Ishikawa (cell line): ENCODE data around the gene NOS1.

Experiments
- CEBPB ChIP-seq: IDR thresholded peaks from 2 replicates; pipeline ENCODE4 v1.6.1; 2012
- CREB1 ChIP-seq: IDR thresholded peaks from 2 replicates; pipeline ENCODE4 v1.6.1; 2012; ENCODE audit warnings: low read depth
- EGR1 ChIP-seq: IDR thresholded peaks from 2 replicates; pipeline ENCODE4 v1.6.1; 2012
- EP300 ChIP-seq: IDR thresholded peaks from 2 replicates; pipeline ENCODE4 v1.6.1; 2012; ENCODE audit warnings: borderline replicate concordance
- FOXM1 ChIP-seq: IDR thresholded peaks from 2 replicates; pipeline ENCODE4 v1.6.1; 2012; ENCODE audit warnings: low read depth, borderline replicate concordance
- MAX ChIP-seq: IDR thresholded peaks from 2 replicates; pipeline ENCODE4 v1.6.1; 2012
- NFIC ChIP-seq: IDR thresholded peaks from 2 replicates; pipeline ENCODE4 v1.6.1; 2012
- RAD21 ChIP-seq: IDR thresholded peaks from 2 replicates; pipeline ENCODE4 v1.6.1; 2012; ENCODE audit warnings: low read depth
- REST ChIP-seq: IDR thresholded peaks from 2 replicates; pipeline ENCODE4 v1.6.1; 2012; ENCODE audit warnings: low read depth, mild to moderate bottlenecking
- TAF1 ChIP-seq: IDR thresholded peaks from 2 replicates; pipeline ENCODE4 v1.6.1; 2012; ENCODE audit warnings: low read depth, mild to moderate bottlenecking
- TCF12 ChIP-seq: IDR thresholded peaks from 2 replicates; pipeline ENCODE4 v1.6.1; 2012; ENCODE audit warnings: low read depth
- TEAD4 ChIP-seq: IDR thresholded peaks from 2 replicates; pipeline ENCODE4 v1.6.1; 2012
- USF1 ChIP-seq: IDR thresholded peaks from 2 replicates; pipeline ENCODE4 v1.6.1; 2012
- YY1 ChIP-seq: IDR thresholded peaks from 2 replicates; pipeline ENCODE4 v1.6.1; 2012; ENCODE audit warnings: low read depth
- ZBTB7A ChIP-seq: IDR thresholded peaks from 2 replicates; pipeline ENCODE4 v1.6.1; 2012; ENCODE audit warnings: low read depth

NOS1 gene

GRCh38 chr12:117359029-117359845, 2.2 kb downstream of the NOS1 start:
- no peak for TF ChIP-seq FOXM1
- TF ChIP-seq YY1 = no peak
- TF ChIP-seq USF1 = no peak
- no peak for TF ChIP-seq EP300
- no peak for TF ChIP-seq MAX
- no peak for TF ChIP-seq TAF1
- no peak for TF ChIP-seq ZBTB7A
- no peak for TF ChIP-seq REST
- no peak for TF ChIP-seq NFIC
- no peak for TF ChIP-seq CEBPB

GRCh38 chr12:117356048-117356447, 5.4 kb downstream of the NOS1 start:
- TF ChIP-seq CREB1 = no peak
- no peak for TF ChIP-seq TEAD4
- TF ChIP-seq TCF12 = no peak
- no peak for TF ChIP-seq NFIC
- TF ChIP-seq REST = no peak
- TF ChIP-seq EGR1 = no peak
- no peak for TF ChIP-seq RAD21
- TF ChIP-seq CEBPB = no peak
- TF ChIP-seq MAX = no peak
- no peak for TF ChIP-seq EP300
- no peak for TF ChIP-seq USF1
- TF ChIP-seq YY1 = no peak
- TF ChIP-seq FOXM1 = no peak
- no peak for TF ChIP-seq ZBTB7A

GRCh38 chr12:117352883-117353282, 8.5 kb downstream of the NOS1 start:
- TF ChIP-seq FOXM1 = no peak
- TF ChIP-seq RAD21 = no peak
- TF ChIP-seq USF1 = no peak
- TF ChIP-seq CREB1 = no peak
- TF ChIP-seq TCF12 = no peak
- no peak for TF ChIP-seq REST
- TF ChIP-seq NFIC = no peak
- TF ChIP-seq TAF1 = no peak
- TF ChIP-seq CEBPB = no peak
- no peak for TF ChIP-seq YY1
- TF ChIP-seq MAX = no peak
- no peak for TF ChIP-seq EGR1
- no peak for TF ChIP-seq EP300
- TF ChIP-seq TEAD4 = no peak
- TF ChIP-seq ZBTB7A = no peak

GRCh38 chr12:117352206-117352605, 9.2 kb downstream of the NOS1 start:
- no peak for TF ChIP-seq EGR1
- TF ChIP-seq CEBPB = no peak
- no peak for TF ChIP-seq NFIC
- TF ChIP-seq TEAD4 = no peak
- no peak for TF ChIP-seq MAX
- TF ChIP-seq RAD21 = no peak
- no peak for TF ChIP-seq USF1
- no peak for TF ChIP-seq CREB1
- no peak for TF ChIP-seq FOXM1
- TF ChIP-seq EP300 = no peak
- no peak for TF ChIP-seq TAF1
- TF ChIP-seq YY1 = no peak
- TF ChIP-seq REST = no peak
- no peak for TF ChIP-seq ZBTB7A
- TF ChIP-seq TCF12 = no peak
